GM12875 (cell line): ENCODE measurements around the gene WDR87.
A peak's percentile ranks its signal among the peaks of the same experiment; 100 is the strongest.
"Not testable (repeated sequence)": the region's sequence is repeated elsewhere in the genome, so short reads cannot be mapped to it uniquely, and the experiment has no call there.

ENCODE experiments used
- H3K4me3 ChIP-seq: one replicate; pipeline ENCODE4 v1.5.1; 2011; ENCODE audit warnings: low read depth, low read length, control low read depth
- CTCF ChIP-seq: IDR thresholded peaks from 2 replicates; pipeline ENCODE4 v1.5.1; 2011; ENCODE audit warnings: low read depth, mild to moderate bottlenecking, control low read depth, inconsistent platforms, low read length, moderate library complexity, borderline replicate concordance; ENCODE audit not compliant: insufficient read depth

WDR87 gene

GRCh38 chr19:37925212-37925611 lies 18.8 kb upstream of the WDR87 start:
- H3K4me3 ChIP-seq: no peak overlapping the region
- no peak for TF ChIP-seq CTCF

GRCh38 chr19:37924573-37924972 lies 18.2 kb upstream of the WDR87 start:
- not testable (repeated sequence) for H3K4me3 ChIP-seq

GRCh38 chr19:37920591-37921450 lies 14.4 kb upstream of the WDR87 start:
- peak overlapping the region; percentile 28 for H3K4me3 ChIP-seq
- no peak for TF ChIP-seq CTCF

GRCh38 chr19:37914908-37915307 lies 8.5 kb upstream of the WDR87 start:
- peak overlapping the region; percentile 37 for H3K4me3 ChIP-seq
- TF ChIP-seq CTCF: no peak

- H3K4me3 ChIP-seq: no peak overlapping the region
- no peak for TF ChIP-seq CTCF
Observed at GRCh38 chr19:37909661-37910199, 3.3 kb upstream of the WDR87 start.

DNA sequence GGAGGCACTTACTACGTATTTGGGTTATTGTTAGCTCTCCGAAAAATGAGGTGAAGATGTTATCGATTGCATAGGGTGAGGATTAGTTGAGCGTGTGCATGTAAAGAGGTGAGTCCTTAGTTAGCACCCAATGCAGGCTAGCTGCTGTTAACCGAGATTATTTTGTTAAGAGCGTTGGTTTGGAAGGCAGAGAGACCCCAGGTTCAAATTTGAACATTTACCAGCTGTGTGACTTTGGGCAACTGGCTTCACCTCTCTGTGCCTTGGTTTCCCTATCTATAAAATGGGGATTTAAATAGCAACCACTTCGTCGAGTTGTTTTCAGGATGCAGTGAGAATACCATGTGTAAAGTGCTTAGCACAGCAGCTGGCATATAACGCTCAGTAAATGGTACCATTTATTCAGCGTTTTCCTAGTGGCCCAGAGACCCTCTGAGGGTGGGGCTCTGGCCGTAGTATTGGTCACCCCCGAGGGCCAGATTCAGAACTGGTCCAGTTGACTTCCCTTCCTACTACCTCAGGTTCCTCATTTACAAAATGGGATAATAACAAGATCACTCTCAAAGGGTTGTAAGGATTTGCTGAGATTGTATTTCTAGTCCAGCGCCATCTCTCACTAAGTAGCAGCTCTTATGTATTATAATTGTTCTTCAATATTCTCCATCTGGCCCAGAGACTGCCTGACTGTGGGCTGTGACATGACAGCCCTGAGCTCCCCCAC lies 1.5 kb upstream of the WDR87 start:
- TF ChIP-seq CTCF: no peak
- H3K4me3 ChIP-seq: peak overlapping the region; percentile 94

- peak within 1 kb of the TSS; percentile 94 for H3K4me3 ChIP-seq
- TF ChIP-seq CTCF: no peak
Observed at GRCh38 chr19:37906869-37907734, 708 bp upstream of the WDR87 start, which contains the start of gene SIPA1L3. SIPA1L3 (plus strand) TSS chr19:37907208; CDS start chr19:38081566, 174,358 bp downstream.
